CD4-positive, alpha-beta memory T cell (primary cell): ENCODE results near the gene GAB2. TPM values are rescaled to one million over a fixed set of nuclear protein-coding genes. Genes with fewer than 3 reads are reported as not detected.
"Not testable (repeated sequence)": the region's sequence is repeated elsewhere in the genome, so short reads cannot be mapped to it uniquely, and the experiment has no call there.

Experiments
- CTCF ChIA-PET: fragments of 350-600 bp; sonication (Branson Sonifier 250); formaldehyde crosslinking; loops from one replicate; lab custom pipeline; 2021; ENCODE audit warnings: inconsistent platforms; ENCODE audit not compliant: partially characterized antibody; lab: Charles Lee
- POLR2A ChIA-PET: fragments of 350-600 bp; sonication (Branson Sonifier 250); formaldehyde crosslinking; loops from one replicate; lab custom pipeline; 2021; ENCODE audit not compliant: partially characterized antibody; lab: Charles Lee
- DNase-seq, 5 donors: peaks; one replicate each; pipeline versions ENCODE4 v3.0.0 to v3.0.0-alpha.2; 2020 to 2022; ENCODE audit warnings: mixed read lengths in 1 of 5
- H3K27ac ChIP-seq: one replicate; pipeline ENCODE4 v1.7.0; 2013; ENCODE audit warnings: low read depth, low read length
- H3K27me3 ChIP-seq: 2 replicates; pipeline ENCODE4 v1.7.0; 2013; ENCODE audit warnings: mild to moderate bottlenecking, low read length, moderate library complexity; ENCODE audit not compliant: insufficient read depth
- H3K36me3 ChIP-seq: 2 replicates; pipeline ENCODE4 v1.7.0; 2013; ENCODE audit warnings: mild to moderate bottlenecking, low read length, moderate library complexity; ENCODE audit not compliant: insufficient read depth
- H3K4me1 ChIP-seq: 2 replicates; pipeline ENCODE4 v1.7.0; 2013; ENCODE audit warnings: mild to moderate bottlenecking, low read length, moderate library complexity; ENCODE audit not compliant: insufficient read depth
- H3K4me3 ChIP-seq, 2 donors: one replicate each; pipeline ENCODE4 v1.7.0; 2013; ENCODE audit warnings: low read length in 2 of 2, mild to moderate bottlenecking in 1 of 2
- H3K9me3 ChIP-seq, 2 donors: one replicate each; pipeline ENCODE4 v1.7.0; 2013; ENCODE audit warnings: low read length in 2 of 2, control low read depth in 1 of 2; ENCODE audit not compliant: control insufficient read depth in 1 of 2
- H3K27ac Mint-ChIP-seq, 7 donors: one replicate each; pipeline ENCODE4 v1.8.0; 2020 to 2021; ENCODE audit warnings: mixed read lengths in 7 of 7, mild to moderate bottlenecking in 6 of 7, inconsistent platforms in 3 of 7, moderate library complexity in 3 of 7
- H3K27me3 Mint-ChIP-seq, 2 donors: one replicate each; pipeline ENCODE4 v1.8.0; 2020 to 2021; ENCODE audit warnings: mixed read lengths in 2 of 2
- H3K36me3 Mint-ChIP-seq, 2 donors: one replicate each; pipeline ENCODE4 v1.8.0; 2020 to 2021; ENCODE audit warnings: mixed read lengths in 2 of 2, inconsistent platforms in 1 of 2, mild to moderate bottlenecking in 1 of 2
- H3K4me1 Mint-ChIP-seq, 4 donors: one replicate each; pipeline ENCODE4 v1.8.0; 2020 to 2021; ENCODE audit warnings: mixed read lengths in 4 of 4, mild to moderate bottlenecking in 1 of 4
- H3K4me3 Mint-ChIP-seq, 8 donors: one replicate each; pipeline ENCODE4 v1.8.0; 2020 to 2021; ENCODE audit warnings: mixed read lengths in 8 of 8, mild to moderate bottlenecking in 7 of 8, moderate library complexity in 6 of 8, inconsistent platforms in 3 of 8
- H3K9me3 Mint-ChIP-seq, 8 donors: one replicate each; pipeline ENCODE4 v1.8.0; 2020 to 2021; ENCODE audit warnings: mixed read lengths in 8 of 8, mild to moderate bottlenecking in 5 of 8, inconsistent platforms in 3 of 8, moderate library complexity in 1 of 8
- intact Hi-C: fragments of 100-400 bp; cut with micrococcal nuclease; formaldehyde crosslinking; loops from one replicate; pipeline ENCODE4 v1.15.1; 2023
- polyA plus RNA-seq, 2 donors: library from polyadenylated mRNA; unstranded; fragments of 300-500 nt; fragmentation: Illumina TruSeq; gene quantifications; one replicate each; pipeline ENCODE4 v1.2.3, GENCODE V29; 2021
- total RNA-seq, 2 experiments: library from RNA; stranded (reverse); gene quantifications; one replicate each; pipeline ENCODE4 v1.2.3, GENCODE V29; 2021

The GAB2 gene
- total and polyA plus RNA-seq, 4 experiments from 2014 or later: 0.05 to 6.7 (median 3.1) TPM

- Histone ChIP-seq H3K9me3 (no peaks in the 10 kb centered on the region), H3K36me3 (no peaks in the 10 kb centered on the region), H3K27me3 (no peaks in the 10 kb centered on the region), H3K4me1 (no peaks in the 10 kb centered on the region), H3K27ac (no peak overlapping the region), H3K4me3 (no peak overlapping the region)
- intact Hi-C loops: no loop called here
- no peak for DNase-seq
- Mint-ChIP-seq H3K9me3 (peaks cover 0 to 2% (median 0%) of the 10 kb centered on the region in 8 donors), H3K4me3 (no peak overlapping the region), H3K4me1 (peaks cover 0 to 13% (median 4%) of the 10 kb centered on the region in 4 donors), H3K27ac (peak overlapping the region in 1 of 7 donors; percentile 30), H3K36me3 (peaks cover 30 to 37% of the 10 kb centered on the region in 2 donors), H3K27me3 (no peaks in the 10 kb centered on the region)
- CTCF ChIA-PET: interaction anchor here (0.6 kb wide), 1 partner anchor 384 kb away, joined by 3 read pairs; no protein-coding TSS in a partner anchor
- POLR2A ChIA-PET: no interaction called here
These were observed 238.1 kb downstream of the GAB2 start for GRCh38 chr11:78179459-78180071.

- CTCF ChIA-PET: no interaction called here
- H3K27ac Mint-ChIP-seq: no peak overlapping the region
- Histone ChIP-seq H3K27me3 (no peaks in the 10 kb centered on the region), H3K4me1 (no peaks in the 10 kb centered on the region), H3K9me3 (no peaks in the 10 kb centered on the region), H3K27ac (no peak overlapping the region), H3K4me3 (no peak overlapping the region), H3K36me3 (peaks cover 4% of the 10 kb centered on the region)
- H3K36me3 Mint-ChIP-seq: peaks cover 42 to 55% of the 10 kb centered on the region in 2 donors
- no peak overlapping the region for H3K4me3 Mint-ChIP-seq
- no peaks in the 10 kb centered on the region for H3K27me3 Mint-ChIP-seq
- H3K9me3 Mint-ChIP-seq: peaks cover 0 to 2% (median 0%) of the 10 kb centered on the region in 8 donors
- POLR2A ChIA-PET: no interaction called here
- no peak for DNase-seq
- intact Hi-C loops: no loop called here
- H3K4me1 Mint-ChIP-seq: peaks cover 0 to 9% (median 5%) of the 10 kb centered on the region in 4 donors
These were observed 240.4 kb downstream of the GAB2 start for GRCh38 chr11:78177216-78177615.

GRCh38 chr11:78176605-78177141 is 240.9 kb downstream of the GAB2 start:
- H3K36me3 ChIP-seq: peaks cover 4% of the 10 kb centered on the region
- no peak overlapping the region for H3K4me3 ChIP-seq
- H3K4me1 ChIP-seq: no peaks in the 10 kb centered on the region
- Mint-ChIP-seq H3K4me1 (peaks cover 0 to 9% (median 4%) of the 10 kb centered on the region in 4 donors), H3K27ac (peak overlapping the region in 1 of 7 donors; percentile 39), H3K9me3 (peaks cover 0 to 2% (median 0%) of the 10 kb centered on the region in 8 donors), H3K36me3 (peaks cover 43 to 56% of the 10 kb centered on the region in 2 donors), H3K27me3 (no peaks in the 10 kb centered on the region), H3K4me3 (no peak overlapping the region)
- no peaks in the 10 kb centered on the region for H3K9me3 ChIP-seq
- H3K27ac ChIP-seq: no peak overlapping the region
- intact Hi-C loops: no loop called here
- CTCF ChIA-PET: no interaction called here
- no peaks in the 10 kb centered on the region for H3K27me3 ChIP-seq
- POLR2A ChIA-PET: no interaction called here
- no peak for DNase-seq

GRCh38 chr11:78175862-78176261 is 241.8 kb downstream of the GAB2 start:
- H3K36me3 ChIP-seq, H3K27ac Mint-ChIP-seq, H3K4me1 Mint-ChIP-seq, DNase-seq, CTCF ChIA-PET, intact Hi-C loops, H3K4me3 ChIP-seq, H3K4me3 Mint-ChIP-seq, H3K27me3 ChIP-seq, H3K27ac ChIP-seq, H3K9me3 Mint-ChIP-seq, H3K4me1 ChIP-seq, H3K27me3 Mint-ChIP-seq, H3K9me3 ChIP-seq: not testable (repeated sequence)
- H3K36me3 Mint-ChIP-seq: peaks cover 39 to 55% of the 10 kb centered on the region in 2 donors
- POLR2A ChIA-PET: interaction anchor here (0.8 kb wide), 1 partner anchor 9 kb away, joined by 3 read pairs; no protein-coding TSS in a partner anchor

GRCh38 chr11:78171951-78172350 is 245.7 kb downstream of the GAB2 start:
- ChIA-PET POLR2A (interaction anchor here (1.0 kb wide), 1 partner anchor 32 kb away, joined by 3 read pairs; the partner anchor contains the start of gene ALG8), CTCF (no interaction called here)
- H3K4me1 ChIP-seq: no peaks in the 10 kb centered on the region
- intact Hi-C loops: no loop called here
- H3K27ac Mint-ChIP-seq: peak overlapping the region in 1 of 7 donors; percentile 30
- DNase-seq: no peak
- no peaks in the 10 kb centered on the region for H3K27me3 ChIP-seq
- peaks cover 0 to 1% (median 0%) of the 10 kb centered on the region in 4 donors for H3K4me1 Mint-ChIP-seq
- H3K4me3 ChIP-seq: no peak overlapping the region
- no peaks in the 10 kb centered on the region for H3K9me3 Mint-ChIP-seq
- no peak overlapping the region for H3K27ac ChIP-seq
- no peak overlapping the region for H3K4me3 Mint-ChIP-seq
- H3K36me3 Mint-ChIP-seq: peaks cover 24 to 45% of the 10 kb centered on the region in 2 donors
- H3K27me3 Mint-ChIP-seq: no peaks in the 10 kb centered on the region
- H3K36me3 ChIP-seq: peaks cover 4% of the 10 kb centered on the region
- no peaks in the 10 kb centered on the region for H3K9me3 ChIP-seq

- H3K9me3 Mint-ChIP-seq: no peaks in the 10 kb centered on the region
- H3K4me3 Mint-ChIP-seq: no peak overlapping the region
- POLR2A ChIA-PET: interaction anchor here (1.0 kb wide), 1 partner anchor 31 kb away, joined by 3 read pairs; the partner anchor contains the start of gene ALG8
- Histone ChIP-seq H3K36me3 (peaks cover 4% of the 10 kb centered on the region), H3K9me3 (no peaks in the 10 kb centered on the region), H3K27me3 (no peaks in the 10 kb centered on the region), H3K4me3 (no peak overlapping the region), H3K4me1 (no peaks in the 10 kb centered on the region), H3K27ac (no peak overlapping the region)
- H3K4me1 Mint-ChIP-seq: peaks cover 0 to 1% (median 0%) of the 10 kb centered on the region in 4 donors
- peaks cover 20 to 35% of the 10 kb centered on the region in 2 donors for H3K36me3 Mint-ChIP-seq
- no peak overlapping the region for H3K27ac Mint-ChIP-seq
- CTCF ChIA-PET: interaction anchor here (0.6 kb wide), 1 partner anchor 375 kb away, joined by 4 read pairs; no protein-coding TSS in a partner anchor
- no peaks in the 10 kb centered on the region for H3K27me3 Mint-ChIP-seq
- DNase-seq: no peak
- intact Hi-C loops: no loop called here
These were observed 246.6 kb downstream of the GAB2 start for GRCh38 chr11:78170874-78171549.

GRCh38 chr11:78170413-78170812 is 247.2 kb downstream of the GAB2 start:
- H3K4me3 ChIP-seq: no peak overlapping the region
- Mint-ChIP-seq H3K4me1 (peaks cover 0 to 1% (median 0%) of the 10 kb centered on the region in 4 donors), H3K27ac (no peak overlapping the region), H3K9me3 (no peaks in the 10 kb centered on the region), H3K27me3 (no peaks in the 10 kb centered on the region), H3K36me3 (peaks cover 20 to 35% of the 10 kb centered on the region in 2 donors), H3K4me3 (no peak overlapping the region)
- H3K9me3 ChIP-seq: no peaks in the 10 kb centered on the region
- no peaks in the 10 kb centered on the region for H3K27me3 ChIP-seq
- ChIA-PET CTCF (interaction anchor here (0.6 kb wide), 1 partner anchor 375 kb away, joined by 4 read pairs; no protein-coding TSS in a partner anchor), POLR2A (no interaction called here)
- no peak for DNase-seq
- H3K36me3 ChIP-seq: peaks cover 4% of the 10 kb centered on the region
- intact Hi-C loops: no loop called here
- H3K27ac ChIP-seq: no peak overlapping the region
- no peaks in the 10 kb centered on the region for H3K4me1 ChIP-seq
